HG02642 (cell line): ENCODE measurements around the gene VASN.
"Not testable (repeated sequence)": the region's sequence is repeated elsewhere in the genome, so short reads cannot be mapped to it uniquely, and the experiment has no call there.

Experiments
- ATAC-seq: cut with Tn5 transposase; IDR thresholded peaks from one replicate; pipeline ENCODE4 v1.9.1; 2021; ENCODE audit warnings: mild to moderate bottlenecking; ENCODE audit not compliant: unreplicated experiment, poor library complexity

The VASN gene

DNA sequence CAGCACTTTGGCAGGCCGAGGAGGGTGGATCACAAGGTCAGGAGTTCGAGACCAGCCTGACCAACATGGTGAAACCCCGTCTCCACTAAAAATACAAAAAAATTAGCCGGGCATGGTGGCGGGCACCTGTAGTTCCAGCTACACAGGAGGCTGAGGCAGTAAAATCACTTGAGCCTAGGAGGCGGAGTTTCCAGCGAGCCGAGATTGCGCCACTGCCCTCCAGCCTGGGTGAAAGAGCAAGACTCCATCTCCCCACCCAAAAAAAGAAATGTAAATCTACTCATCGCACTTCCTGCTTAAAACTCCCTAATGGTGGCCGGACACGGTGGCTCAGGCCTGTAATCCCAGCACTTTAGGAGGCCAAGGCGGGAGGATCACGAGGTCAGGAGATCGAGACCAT is 22.2 kb downstream of the VASN start:
- not testable (repeated sequence) for ATAC-seq

DNA sequence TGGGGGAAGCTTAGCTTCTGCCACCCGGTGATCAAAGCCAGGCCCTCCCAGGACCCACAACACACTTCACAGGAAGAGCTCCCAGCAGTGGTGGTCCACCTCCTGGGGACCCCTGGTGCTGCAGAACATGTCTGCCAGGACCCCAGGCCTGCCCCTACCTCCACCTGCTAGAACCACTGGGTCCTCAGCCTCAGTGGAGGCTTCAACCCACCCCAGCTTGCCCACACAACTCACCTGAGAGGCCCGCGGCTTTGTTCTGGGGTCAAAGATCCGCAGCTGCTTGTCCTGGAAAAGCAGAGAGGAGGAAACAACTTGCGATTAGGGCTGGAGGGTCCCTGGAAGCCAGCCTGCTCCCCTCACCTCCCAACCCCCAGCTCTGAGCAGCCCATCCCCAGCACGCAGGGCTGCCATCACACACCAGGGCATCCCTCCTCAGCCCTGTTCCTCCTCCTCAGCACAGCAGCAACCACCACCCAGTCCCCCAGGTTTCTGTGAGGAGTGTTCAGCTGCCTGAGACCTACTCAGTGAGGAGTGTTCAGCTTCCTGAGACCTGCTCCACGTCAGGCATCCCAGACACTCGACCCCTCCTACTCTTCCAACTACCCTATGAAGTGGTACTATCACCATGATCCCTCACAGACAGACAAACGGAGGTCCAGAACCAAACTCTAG is 23.5 kb downstream of the VASN start:
- no peak for ATAC-seq

DNA sequence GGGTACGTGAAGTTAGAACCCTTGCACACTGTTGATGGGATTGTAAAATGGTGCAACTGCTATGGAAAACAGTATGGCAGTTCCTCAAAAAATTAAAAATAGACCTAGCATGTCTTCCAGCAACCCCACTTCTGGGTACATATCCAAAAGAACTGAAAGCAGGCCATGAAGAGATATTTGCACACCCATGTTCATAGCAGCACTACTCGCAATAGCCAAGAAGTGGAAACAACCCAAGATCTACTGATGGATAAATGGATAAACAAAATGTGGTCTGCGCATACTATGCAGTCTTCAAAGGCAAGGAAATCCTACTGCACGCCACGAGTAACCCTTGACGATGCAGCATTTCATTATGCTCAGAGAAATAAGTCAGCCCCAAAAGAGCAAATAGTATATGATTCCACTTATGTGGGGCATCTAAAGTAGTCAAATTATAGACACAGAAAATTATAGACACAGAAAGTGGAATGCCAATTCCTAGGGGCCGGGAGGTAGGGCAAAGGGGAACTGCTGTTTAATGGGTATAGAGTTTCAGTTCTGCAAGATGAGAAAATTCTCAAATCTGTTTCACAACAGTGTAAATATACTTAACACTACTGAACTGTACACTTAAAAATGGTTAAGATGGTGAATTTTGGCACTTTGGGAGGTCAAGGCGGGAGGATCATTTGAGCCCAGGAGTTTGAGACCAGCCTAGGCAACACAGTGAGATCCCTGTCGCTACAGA is 27.5 kb downstream of the VASN start:
- no peak for ATAC-seq

DNA sequence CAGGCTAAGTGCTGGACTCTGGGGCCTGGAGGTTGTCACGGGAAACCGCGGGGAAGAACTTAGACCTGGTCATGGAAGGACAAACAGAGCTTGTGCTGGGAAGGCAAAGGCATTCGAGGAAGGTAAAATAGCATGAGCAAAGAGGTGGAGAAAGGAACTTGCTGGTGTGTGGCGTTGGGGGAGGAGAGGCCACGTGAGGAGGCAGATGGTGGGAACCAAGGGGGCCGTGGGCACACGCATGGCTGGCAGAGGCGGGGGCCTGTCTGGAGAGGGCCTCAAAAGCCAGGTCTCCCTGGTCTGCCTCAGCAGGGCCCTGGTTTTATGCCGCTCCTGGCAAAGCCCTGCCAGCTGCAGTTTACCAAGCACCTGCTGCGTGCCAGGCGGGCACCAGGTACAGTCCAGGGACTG is 29.4 kb downstream of the VASN start:
- ATAC-seq, result no peak

DNA sequence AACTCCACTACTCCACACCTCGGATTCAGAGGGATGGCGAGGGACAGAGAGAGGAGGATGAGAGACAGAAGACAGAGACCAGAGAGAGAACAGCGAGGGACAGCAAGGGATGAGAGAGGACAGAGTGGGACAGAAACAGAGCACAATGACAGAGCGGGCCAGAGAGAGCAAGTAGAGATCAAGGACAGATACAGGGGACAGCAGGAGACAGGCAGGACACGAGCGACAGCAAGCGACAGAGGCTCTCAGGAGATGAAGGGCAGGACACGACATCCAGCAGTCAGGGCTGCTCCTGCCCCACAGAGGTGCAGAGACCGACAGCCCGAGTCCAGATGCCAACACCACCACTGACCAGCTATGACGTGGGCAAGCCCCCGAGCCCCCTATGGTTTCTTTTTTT is 29.9 kb downstream of the VASN start:
- ATAC-seq, result no peak

DNA sequence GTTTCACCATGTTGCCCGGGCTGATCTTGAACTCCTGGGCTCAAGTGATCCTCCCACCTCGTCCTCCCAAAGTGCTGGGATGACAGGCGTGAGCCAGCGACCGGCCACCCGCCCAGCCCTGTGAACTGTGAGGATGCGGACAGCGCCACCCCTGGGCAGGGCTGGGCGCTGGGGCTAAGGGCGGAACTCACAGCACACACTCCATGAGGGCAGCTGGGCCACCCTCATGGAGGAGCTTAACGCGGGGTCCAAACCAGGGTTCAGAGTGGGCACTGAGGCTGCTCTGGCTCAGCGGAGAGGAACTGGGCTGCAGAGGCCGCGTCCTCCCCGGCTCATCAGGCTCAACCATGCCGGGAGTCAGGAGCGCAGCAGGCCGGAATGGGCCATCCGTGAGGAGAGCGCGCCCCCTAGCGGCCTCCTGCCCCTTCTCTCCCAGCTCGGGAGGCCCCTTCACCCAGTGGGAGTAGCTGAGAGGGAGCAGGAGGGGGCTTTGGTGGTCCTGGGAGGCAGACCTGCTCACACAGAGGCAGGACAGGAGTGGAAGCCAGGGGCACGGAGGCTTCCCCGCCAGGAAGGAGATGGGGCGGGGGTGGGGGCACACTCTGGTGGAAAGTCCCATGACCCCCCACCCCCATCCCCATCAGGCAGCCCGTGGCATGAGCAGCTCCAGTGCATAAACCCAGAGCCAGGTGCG is 30.9 kb downstream of the VASN start:
- ATAC-seq, result peak; percentile 52

DNA sequence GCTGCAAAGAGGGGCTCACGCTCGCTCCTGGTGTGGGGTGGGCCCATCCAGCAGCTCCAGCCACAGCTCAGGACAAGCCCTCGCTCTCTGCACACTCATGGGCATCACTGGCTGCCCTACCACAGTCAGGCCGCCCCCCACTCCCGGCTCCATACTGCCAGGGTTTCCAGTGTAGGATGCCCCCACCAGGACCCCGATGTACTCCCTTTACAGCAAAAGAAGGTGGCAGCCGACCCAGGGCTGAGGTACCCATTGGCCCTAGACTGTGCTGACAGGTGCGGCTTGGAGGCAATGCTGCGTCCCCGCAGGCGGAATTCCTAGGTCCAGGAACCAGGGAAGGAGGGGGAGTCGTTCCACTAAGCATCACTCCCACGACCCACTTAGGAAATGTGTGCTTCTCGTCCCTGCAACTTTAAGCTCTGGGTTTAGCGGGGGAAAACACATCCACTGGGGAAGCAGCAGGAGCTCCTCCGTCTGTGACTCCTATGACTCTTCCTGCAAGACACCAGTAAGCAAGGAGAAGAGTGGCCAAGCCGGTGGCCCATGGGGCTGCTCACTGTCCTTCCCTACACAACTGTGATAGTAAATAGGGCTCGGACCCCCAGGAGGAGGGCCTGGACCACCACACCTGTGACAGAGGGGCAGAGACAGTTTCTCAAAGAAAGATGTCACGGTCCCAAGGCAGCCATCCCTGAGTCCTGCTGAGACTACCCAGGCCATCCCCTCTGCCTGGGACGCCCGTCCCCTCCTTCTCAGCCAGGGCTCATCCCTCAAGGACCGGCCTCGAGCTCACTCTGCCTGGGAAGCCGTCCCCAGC is 31.7 kb downstream of the VASN start:
- ATAC-seq, result no peak

DNA sequence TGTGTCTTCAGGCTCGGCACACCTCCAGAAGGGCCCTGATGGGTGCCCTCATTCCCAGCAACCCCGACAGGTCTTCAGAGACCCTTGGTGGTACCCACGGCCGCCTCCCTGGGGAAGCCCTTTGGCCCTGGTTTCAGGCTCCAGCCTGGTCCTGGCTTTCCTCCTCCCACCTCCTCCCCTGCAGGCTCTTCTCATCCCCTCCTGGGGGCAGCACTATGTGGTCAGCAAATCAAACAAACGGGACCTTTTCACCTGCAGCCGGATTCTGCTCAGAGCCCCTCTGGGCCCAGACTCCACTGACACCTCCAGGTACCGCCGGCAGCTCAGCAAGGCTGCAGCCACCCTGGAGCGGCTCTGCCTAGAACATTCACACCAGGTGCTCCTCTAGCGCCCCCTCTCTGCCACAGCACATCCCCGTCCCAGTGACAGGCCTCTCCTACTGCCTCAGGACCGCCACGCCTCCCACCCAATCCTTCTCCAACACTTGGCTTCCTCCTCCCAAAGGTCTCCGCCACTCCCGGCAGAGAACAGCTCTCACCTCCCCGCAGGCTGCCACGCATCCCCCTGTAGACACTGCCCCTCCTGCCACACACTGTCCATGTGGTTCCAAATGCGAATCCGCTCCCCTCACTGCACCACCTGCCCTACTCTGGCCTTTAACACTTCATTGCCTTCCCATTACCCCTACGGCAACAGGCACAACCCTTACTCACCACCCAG is 32.8 kb downstream of the VASN start:
- ATAC-seq, result no peak

DNA sequence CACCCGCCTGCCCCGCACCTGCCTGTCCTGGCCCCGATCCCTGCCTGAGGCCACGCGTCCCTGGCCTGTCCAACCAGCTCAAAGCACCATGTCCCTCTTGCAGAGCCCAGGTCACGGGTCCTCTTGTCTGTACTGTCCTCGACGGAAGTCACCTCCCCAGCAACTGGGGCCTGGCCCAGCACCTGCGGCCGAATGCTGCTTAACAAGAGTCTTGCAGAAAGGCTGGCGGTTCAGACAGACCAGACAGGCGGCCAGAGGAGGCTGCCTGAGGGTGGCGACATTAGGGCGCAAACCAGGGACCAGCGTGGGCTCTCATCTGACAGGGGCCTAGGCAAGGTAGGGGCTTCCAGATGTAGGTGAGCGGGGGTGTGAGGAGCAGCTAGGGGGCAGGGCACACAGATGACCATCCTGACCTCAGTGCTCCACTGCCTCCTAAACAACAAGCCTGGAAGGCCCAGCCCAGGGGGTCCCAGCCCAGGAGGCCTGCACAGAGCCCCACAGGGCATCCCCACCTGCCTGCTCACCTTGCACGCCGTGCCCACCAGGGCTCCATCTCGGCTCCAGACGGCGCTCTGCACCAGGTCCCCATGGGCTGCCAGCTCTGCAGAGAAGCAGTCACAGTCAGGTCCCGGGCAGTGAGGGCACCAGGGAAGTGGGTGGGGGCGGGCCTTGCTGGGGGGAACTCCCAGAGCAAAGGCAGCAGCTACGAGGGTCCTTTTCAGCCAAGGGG is 33.5 kb downstream of the VASN start:
- ATAC-seq, result no peak

DNA sequence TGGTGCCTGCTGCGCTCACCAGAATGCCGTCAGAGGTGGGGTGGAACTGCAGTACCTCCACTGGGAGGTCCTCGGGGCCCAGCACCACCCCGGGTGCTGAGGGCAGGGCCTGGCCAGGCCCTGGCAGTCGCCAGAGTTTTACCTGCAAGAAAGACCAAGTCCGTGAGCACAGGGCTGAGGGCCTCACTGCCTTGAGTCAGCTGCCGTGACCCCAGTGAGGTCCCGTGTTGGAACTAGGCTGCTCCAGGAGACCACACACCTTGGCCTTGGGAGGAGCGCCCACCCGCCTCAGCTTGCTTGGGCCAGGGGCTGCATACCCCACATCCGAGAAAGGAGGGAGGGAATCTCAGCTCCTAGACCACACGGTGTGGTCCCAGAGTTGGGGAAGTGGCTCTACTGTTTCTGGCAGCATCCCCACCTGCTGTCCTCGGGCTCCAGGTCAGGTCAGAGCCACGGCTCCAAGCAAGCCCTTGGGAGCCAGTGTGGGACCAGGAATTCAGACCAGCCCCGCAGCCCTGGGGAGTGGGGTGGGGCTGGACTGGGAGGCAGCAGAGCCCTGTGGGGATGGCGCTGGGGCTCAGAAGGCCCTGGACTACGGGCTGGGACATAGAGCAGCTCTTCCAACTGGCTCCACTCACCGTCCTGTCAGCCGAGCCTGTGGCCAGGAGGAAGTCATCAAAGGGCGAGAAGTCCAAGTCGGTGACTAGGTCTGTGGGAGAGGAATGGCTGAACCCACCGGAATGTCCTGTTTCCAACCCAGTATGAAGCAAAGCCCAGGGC is 36.1 kb downstream of the VASN start:
- ATAC-seq, result no peak

DNA sequence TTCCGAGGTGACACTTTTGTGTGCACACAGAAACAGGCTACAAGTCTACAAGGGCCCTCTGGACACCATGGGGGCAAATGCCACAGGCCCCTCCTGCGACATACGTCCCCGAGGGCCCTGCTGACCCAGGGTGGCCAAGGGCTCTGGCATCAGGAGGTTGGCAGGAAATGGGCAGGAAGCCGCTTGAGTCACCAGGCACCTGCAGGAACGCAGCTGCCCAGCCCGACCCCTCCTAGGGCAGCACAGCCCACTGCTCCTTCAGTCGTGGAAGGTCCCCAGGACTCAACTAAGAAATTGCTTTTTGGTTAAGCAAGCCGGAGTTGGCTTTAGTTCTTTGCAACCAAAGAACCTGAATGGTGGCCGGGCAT is 36.7 kb downstream of the VASN start:
- no peak for ATAC-seq

DNA sequence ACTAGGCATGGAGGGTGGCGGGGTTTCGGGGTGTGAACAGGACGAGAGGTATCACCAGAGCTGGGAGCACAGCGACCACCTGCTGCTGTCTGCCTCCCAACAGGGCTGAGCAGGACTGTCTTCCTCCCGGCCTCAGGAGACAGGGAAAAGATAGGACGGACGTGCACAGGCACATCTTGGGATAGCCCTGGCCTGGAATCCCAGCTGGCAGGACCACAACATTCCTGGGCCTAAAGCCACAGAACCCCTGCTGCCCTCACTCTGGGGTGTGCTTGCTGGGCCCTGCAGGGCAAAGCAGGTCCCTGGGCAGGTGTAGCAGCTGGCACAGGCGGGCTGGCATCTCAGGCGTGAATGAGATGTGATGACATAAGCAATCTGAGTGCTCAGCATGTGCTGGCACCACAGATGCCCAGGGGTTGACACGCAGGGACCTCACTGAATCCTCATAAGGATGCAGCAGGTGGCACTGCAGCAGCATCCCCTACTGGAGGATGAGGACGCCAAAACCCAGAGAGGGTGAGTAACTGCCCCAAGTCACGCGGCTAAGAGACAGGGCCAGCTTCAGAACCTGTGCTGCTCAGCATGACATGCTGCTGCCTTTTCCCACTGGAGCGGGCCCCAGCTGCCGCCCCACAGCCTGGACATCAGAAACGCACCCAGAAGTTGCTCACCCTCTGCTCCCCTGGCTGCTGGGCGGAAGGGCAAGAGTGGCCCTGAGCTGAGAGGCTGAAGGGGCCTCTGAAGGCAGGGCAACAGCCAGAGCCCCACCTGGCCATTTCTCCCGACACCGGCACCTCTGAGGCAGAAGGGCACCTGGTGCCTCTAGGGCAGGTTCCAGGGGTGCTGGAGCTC is 37.7 kb downstream of the VASN start:
- ATAC-seq, result no peak

DNA sequence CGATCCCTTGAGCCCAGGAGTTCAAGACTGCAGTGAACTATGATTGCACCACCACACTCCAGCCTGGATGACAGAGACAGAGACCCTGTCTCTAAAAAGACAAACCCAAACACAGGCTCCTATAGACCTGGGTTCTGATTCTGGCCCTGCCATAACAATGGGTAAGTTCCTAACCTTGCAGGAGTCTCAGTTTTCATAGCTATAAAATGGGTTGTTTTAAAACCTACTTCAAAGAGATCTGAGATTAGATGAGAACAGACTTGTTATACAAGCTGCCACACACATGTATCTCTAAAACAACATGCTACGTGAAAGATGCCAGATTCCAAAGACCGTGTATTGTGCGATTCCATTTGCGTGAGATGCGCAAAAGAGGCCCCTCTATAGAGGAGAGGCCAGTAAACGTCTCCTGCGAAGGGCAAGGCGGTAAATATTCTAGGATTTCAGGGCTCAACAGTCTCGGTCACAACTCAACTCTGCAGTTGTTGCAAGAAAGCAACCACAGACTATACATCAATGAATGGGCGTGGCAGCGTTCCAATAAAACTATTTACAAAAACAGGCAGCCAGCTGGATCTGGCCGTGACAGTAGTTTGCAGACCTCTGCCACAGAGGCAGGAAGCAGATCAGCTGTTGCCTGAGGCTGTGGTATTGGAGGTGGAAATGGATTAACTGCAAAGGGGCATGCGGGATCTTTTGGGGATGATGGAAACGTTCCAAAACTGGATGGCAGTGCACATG is 38.9 kb downstream of the VASN start:
- no peak for ATAC-seq

DNA sequence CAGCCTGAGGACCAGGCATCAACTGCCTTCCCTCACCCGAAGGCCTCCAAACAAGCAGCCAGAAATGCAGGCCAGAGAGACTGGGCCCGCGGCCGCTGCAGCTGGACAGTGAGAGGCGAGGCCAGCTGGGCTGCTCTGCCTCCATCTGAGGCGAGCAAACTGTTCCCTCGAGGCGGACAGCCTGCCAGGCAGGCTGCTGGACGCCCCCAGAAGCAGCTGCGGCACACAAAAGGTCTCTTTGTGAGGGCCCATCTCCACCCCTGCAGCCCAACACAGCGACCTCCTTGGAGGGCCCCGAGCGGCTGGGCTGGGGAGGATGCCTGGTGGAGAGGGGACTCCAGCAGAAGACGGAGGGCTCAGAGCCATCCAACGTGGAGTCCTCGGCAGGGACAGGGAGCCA is 40.0 kb downstream of the VASN start:
- no peak for ATAC-seq

DNA sequence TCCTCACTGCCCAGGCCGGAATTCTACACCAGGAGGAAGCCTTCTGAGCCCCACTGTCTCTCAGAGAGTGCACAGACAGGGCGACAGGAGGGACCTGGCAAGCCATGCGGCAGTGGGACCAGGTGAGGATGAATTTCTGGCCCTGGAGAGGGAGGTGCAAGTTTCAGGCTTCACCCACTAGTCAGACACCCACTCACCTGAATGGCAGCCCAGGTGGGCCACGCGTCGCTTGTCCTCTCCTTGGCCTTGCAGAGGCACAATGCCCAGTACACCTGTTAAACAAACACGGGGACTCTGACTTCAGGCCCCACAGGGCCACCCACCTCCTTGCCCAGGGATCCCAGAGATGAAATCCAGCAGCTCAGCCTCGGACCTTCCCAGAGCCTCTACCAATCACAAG is 40.5 kb downstream of the VASN start:
- ATAC-seq, result no peak

DNA sequence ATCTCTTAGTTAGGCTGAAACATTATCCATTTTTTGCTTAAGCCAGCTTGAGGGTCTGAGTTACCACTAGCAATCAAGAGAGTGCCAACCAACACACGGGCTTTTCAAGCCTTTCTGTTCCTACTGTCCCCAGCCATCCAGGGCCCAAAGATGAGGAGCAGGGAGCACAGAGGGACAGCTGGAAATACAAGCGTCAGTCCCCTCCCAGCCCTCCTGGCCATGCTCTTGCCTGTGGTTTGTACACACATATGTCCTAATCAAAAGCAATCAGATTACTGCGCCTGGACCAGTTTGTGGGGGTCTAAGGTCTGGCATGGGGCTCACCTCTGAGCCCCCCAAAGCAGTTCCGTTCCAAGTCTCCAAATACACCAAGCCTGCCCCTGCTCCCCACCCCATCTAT is 41.2 kb downstream of the VASN start:
- no peak for ATAC-seq

DNA sequence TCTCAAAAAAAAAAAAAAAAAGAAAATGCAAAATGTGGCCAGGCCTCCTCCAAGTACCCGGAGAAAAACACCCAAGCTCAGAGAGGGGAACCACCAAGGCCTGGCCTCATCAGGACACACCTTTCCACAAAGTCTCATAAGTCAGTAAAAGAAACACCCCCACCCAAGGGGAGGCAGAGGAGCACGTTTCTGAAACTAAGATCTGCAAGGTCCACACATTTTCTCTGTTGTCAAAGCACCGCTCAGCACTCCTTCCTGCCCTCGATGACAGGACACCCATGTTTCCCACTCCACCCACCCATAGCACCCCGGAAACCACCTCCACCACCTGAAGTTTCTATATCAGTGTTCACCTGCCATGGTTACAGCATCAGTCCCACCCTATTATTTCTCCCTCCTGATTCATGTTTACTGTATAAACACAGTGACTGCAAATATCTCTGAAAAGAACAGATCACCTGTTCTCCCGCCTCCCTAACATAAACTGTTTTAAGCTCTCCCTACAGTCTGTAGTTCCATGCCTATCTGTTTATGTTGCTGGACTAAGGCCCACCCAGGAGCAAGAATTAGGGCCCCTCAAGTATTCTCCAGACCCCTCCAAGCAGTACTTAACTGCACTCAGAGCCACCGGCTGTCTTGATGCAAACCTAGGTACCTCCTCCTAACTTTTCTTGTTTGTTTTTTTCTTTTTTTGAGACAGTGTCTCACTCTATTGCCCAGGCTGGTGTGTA is 42.7 kb downstream of the VASN start:
- ATAC-seq, result peak; percentile 55
